ENCODE measurements around the gene SUGCT.

DNA sequence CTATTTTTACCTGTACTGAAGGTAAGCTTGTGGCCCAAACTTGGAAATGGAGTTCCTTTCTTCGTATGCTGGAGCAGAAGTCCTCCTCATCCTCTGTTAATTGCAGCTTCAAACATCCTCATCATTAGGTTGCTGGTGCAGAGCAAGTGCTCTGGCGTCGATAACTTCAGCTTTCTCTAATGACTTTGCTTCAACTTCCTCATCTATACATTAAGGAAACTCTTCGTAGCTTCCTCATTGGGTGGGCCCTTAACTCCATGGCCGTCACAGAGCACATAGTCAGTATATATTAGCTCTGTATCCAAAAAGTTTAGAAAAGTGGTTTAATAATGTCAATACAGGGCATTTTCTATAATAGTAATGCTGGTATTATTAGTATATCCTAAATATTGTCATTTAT, 447.7 kb downstream of the SUGCT start:
- TF ChIP-seq TAF1 (IDR thresholded peaks at IDR 0.05; ENCODE audit: borderline replicate concordance, insufficient read depth, low read length), result no peak
- no peak for TF ChIP-seq SIN3A (IDR thresholded peaks at IDR 0.05; ENCODE audit: borderline replicate concordance, insufficient read depth, low read length)
- TF ChIP-seq REST (IDR thresholded peaks at IDR 0.05; ENCODE audit: insufficient read depth in 1 of 2, low read depth in 2 of 2, low read length in 2 of 2), result no peak
- TF ChIP-seq POLR2AphosphoS5 (IDR thresholded peaks at IDR 0.05; ENCODE audit: low read depth, low read length), result no peak
- no peak for TF ChIP-seq FOXP2 (optimal IDR thresholded peaks at IDR 0.05; ENCODE audit: borderline replicate concordance, extremely low read depth, extremely low read length, insufficient read depth)
